GM12878 (cell line): ENCODE measurements around the gene CCDC149. TPM values are rescaled to one million over a fixed set of nuclear protein-coding genes. Genes with fewer than 3 reads are reported as not detected.

ENCODE experiments used
- ATAC-seq: fragments of 200-7000 bp; cut with Tn5 transposase; 3 replicates; pipeline ENCODE4 v1.9.1; 2020; ENCODE audit warnings: mild to moderate bottlenecking, moderate library complexity
- BruUV-seq: library from RNA; stranded (reverse); fragments of 400-500 nt; replicated peaks from 2 replicates; lab custom pipeline; 2021; lab: Mats Ljungman, UMichigan
- CTCF ChIA-PET: fragments of 300-600 bp; sonication (Branson Sonifier 250); formaldehyde crosslinking; extraction: SDS; loops from one replicate; lab custom pipeline; 2021; ENCODE audit warnings: inconsistent platforms; lab: Yijun Ruan, JAX
- POLR2A ChIA-PET: fragments of 350-600 bp; formaldehyde crosslinking; extraction: SDS; loops from one replicate; lab custom pipeline; 2021; ENCODE audit warnings: inconsistent platforms; lab: Charles Lee
- RAD21 ChIA-PET: fragments of 300-600 bp; sonication (Branson Sonifier 250); formaldehyde crosslinking; loops from one replicate; lab custom pipeline; 2023; ENCODE audit warnings: antibody characterized with exemption; ENCODE audit not compliant: unreplicated experiment; lab: Charles Lee
- SMC1A ChIA-PET: fragments of 300-600 bp; sonication (Branson Sonifier 250); formaldehyde crosslinking; loops from one replicate; lab custom pipeline; 2023; ENCODE audit not compliant: unreplicated experiment, uncharacterized antibody; lab: Charles Lee
- DNase-seq: peaks from one replicate; pipeline ENCODE4 v3.0.0-alpha.2; 2011; ENCODE audit warnings: low read depth, low spot score
- FAIRE-seq: peaks from 3 replicates; lab custom pipeline; 2011; peaks lifted over from hg19 to GRCh38; lab: Jason Lieb, UNC
- H2AFZ ChIP-seq: 2 replicates; pipeline ENCODE4 v1.6.0; 2011; ENCODE audit warnings: low read depth, low read length, control low read depth; ENCODE audit not compliant: control insufficient read depth
- H3K27ac ChIP-seq: 2 replicates; pipeline ENCODE4 v1.5.1; 2011; ENCODE audit warnings: control low read depth; ENCODE audit not compliant: control insufficient read depth, insufficient read depth
- H3K27me3 ChIP-seq, 2 experiments: replicated peaks in 1 of 2; 2 replicates each; pipeline versions ENCODE4 v1.6.0 to v1.6.1; 2011; ENCODE audit warnings: low read length in 1 of 2; ENCODE audit not compliant: control insufficient read depth in 2 of 2, insufficient read depth in 2 of 2
- H3K36me3 ChIP-seq, 2 experiments: 2 replicates each; pipeline ENCODE4 v1.5.1; 2011; ENCODE audit warnings: low read length in 1 of 2; ENCODE audit not compliant: control insufficient read depth in 2 of 2, insufficient read depth in 2 of 2
- H3K4me1 ChIP-seq: 2 replicates; pipeline ENCODE4 v1.6.1; 2011; ENCODE audit warnings: mild to moderate bottlenecking, low read length, moderate library complexity, mixed read lengths; ENCODE audit not compliant: control insufficient read depth, insufficient read depth
- H3K4me2 ChIP-seq: 2 replicates; pipeline ENCODE4 v1.6.0; 2011; ENCODE audit warnings: control low read depth; ENCODE audit not compliant: control insufficient read depth, insufficient read depth
- H3K4me3 ChIP-seq: fragments of 200-600 bp; sonication (generic); 2 replicates; pipeline ENCODE4 v1.5.1; 2016
- H3K79me2 ChIP-seq: 2 replicates; pipeline ENCODE4 v1.6.0; 2011; ENCODE audit warnings: low read length; ENCODE audit not compliant: control insufficient read depth, insufficient read depth
- H3K9ac ChIP-seq: 2 replicates; pipeline ENCODE4 v1.8.0; 2011; ENCODE audit warnings: low read length, control low read depth, mixed read lengths; ENCODE audit not compliant: control insufficient read depth, insufficient read depth
- H3K9me3 ChIP-seq: replicated peaks from 3 replicates; pipeline ENCODE4 v1.5.1; 2011; ENCODE audit warnings: mild to moderate bottlenecking, low read length; ENCODE audit not compliant: control insufficient read depth, insufficient read depth
- H4K20me1 ChIP-seq: 2 replicates; pipeline ENCODE4 v1.6.0; 2011; ENCODE audit not compliant: control insufficient read depth, insufficient read depth
- BACH1 ChIP-seq: fragments of 450-650 bp; IDR thresholded peaks from 2 replicates; pipeline ENCODE4 v1.6.1; 2017; ENCODE audit warnings: mild to moderate bottlenecking, borderline replicate concordance
- CBX3 ChIP-seq: fragments of 200-600 bp; sonication (generic); IDR thresholded peaks from 2 replicates; pipeline ENCODE4 v1.6.1; 2016; ENCODE audit warnings: low read depth, borderline replicate concordance
- CHD1 ChIP-seq: IDR thresholded peaks from 2 replicates; pipeline ENCODE4 v1.6.1; 2012; ENCODE audit warnings: low read depth, low read length, improper control_type of control experiment
- DPF2 ChIP-seq: fragments of 450-650 bp; IDR thresholded peaks from 2 replicates; pipeline ENCODE4 v1.6.1; 2017; ENCODE audit warnings: mild to moderate bottlenecking
- IRF3 ChIP-seq: fragments of 450-650 bp; IDR thresholded peaks from 2 replicates; pipeline ENCODE4 v1.6.1; 2014; ENCODE audit warnings: mild to moderate bottlenecking
- KDM1A ChIP-seq: fragments of 200-600 bp; sonication (generic); IDR thresholded peaks from 2 replicates; pipeline ENCODE4 v1.6.1; 2016; ENCODE audit warnings: borderline replicate concordance
- MYC ChIP-seq: IDR thresholded peaks from 2 replicates; pipeline ENCODE4 v1.6.1; 2011; ENCODE audit warnings: mild to moderate bottlenecking, low read length, moderate library complexity, inconsistent platforms; ENCODE audit not compliant: insufficient read depth, insufficient replicate concordance, insufficient read length, severe bottlenecking
- NFXL1 ChIP-seq: fragments of 450-650 bp; IDR thresholded peaks from 2 replicates; pipeline ENCODE4 v1.6.1; 2017; ENCODE audit warnings: antibody characterized with exemption, mild to moderate bottlenecking, borderline replicate concordance
- NFYA ChIP-seq: IDR thresholded peaks from 2 replicates; pipeline ENCODE4 v1.6.1; 2011; ENCODE audit warnings: low read depth, mild to moderate bottlenecking, low read length, improper control_type of control experiment, borderline replicate concordance
- NKRF ChIP-seq: fragments of 450-650 bp; conservative IDR thresholded peaks from 2 replicates; pipeline ENCODE4 v1.6.1; 2017; ENCODE audit warnings: mild to moderate bottlenecking, moderate library complexity
- POU2F2 ChIP-seq: IDR thresholded peaks from 3 replicates; pipeline ENCODE4 v1.6.1; 2011; ENCODE audit warnings: low read depth, mild to moderate bottlenecking, low read length, borderline replicate concordance
- RAD21 ChIP-seq: IDR thresholded peaks from 2 replicates; pipeline ENCODE4 v1.6.1; 2011; ENCODE audit warnings: mild to moderate bottlenecking, low read depth, low read length, moderate library complexity; ENCODE audit not compliant: insufficient read depth
- SMAD1 ChIP-seq: fragments of 450-650 bp; IDR thresholded peaks from 2 replicates; pipeline ENCODE4 v1.6.1; 2018; ENCODE audit warnings: mild to moderate bottlenecking, low read depth; ENCODE audit not compliant: partially characterized antibody
- STAT1 ChIP-seq: fragments of 450-650 bp; conservative IDR thresholded peaks from 2 replicates; pipeline ENCODE4 v1.6.1; 2014; ENCODE audit warnings: antibody characterized with exemption, mild to moderate bottlenecking
- SUPT20H ChIP-seq: IDR thresholded peaks from 2 replicates; pipeline ENCODE4 v1.6.1; 2011; ENCODE audit warnings: low read depth, mild to moderate bottlenecking, low read length, moderate library complexity, borderline replicate concordance; ENCODE audit not compliant: control insufficient read depth
- SUZ12 ChIP-seq: fragments of 200-600 bp; sonication (generic); IDR thresholded peaks from one replicate; pipeline ENCODE4 v1.6.1; 2018; ENCODE audit warnings: antibody characterized with exemption, mild to moderate bottlenecking; ENCODE audit not compliant: unreplicated experiment
- ZNF592 ChIP-seq: fragments of 450-650 bp; IDR thresholded peaks from 2 replicates; pipeline ENCODE4 v1.6.1; 2017; ENCODE audit warnings: mild to moderate bottlenecking, moderate library complexity
- ZSCAN29 ChIP-seq: fragments of 450-650 bp; IDR thresholded peaks from 2 replicates; pipeline ENCODE4 v1.6.1; 2017; ENCODE audit warnings: mild to moderate bottlenecking, moderate library complexity
- WGBS: methylation state at CpG from one replicate; pipeline ENCODE4 v1.1.6; 2016; ENCODE audit warnings: low lambda C conversion rate; ENCODE audit not compliant: insufficient replicate concordance, insufficient coverage; ENCODE audit errors: missing lambda C conversion rate; 5-methylcytosine and 5-hydroxymethylcytosine counted together
- in situ Hi-C: fragments of 300-500 bp; cut with MboI; formaldehyde crosslinking; loops from 9 replicates; pipeline ENCODE4 v1.14.3; 2018; ENCODE audit warnings: mixed read lengths
- intact Hi-C: fragments of 100-400 bp; cut with micrococcal nuclease; formaldehyde crosslinking; loops from one replicate; pipeline ENCODE4 v1.14.2; 2022; ENCODE audit not compliant: unreplicated experiment
- polyA plus RNA-seq, 11 experiments: library from polyadenylated mRNA; depleted of rRNA in 4 of 11; unstranded in 6 of 11; stranded (reverse) in 5 of 11; fragments of >200 nt; fragmentation: Nextera tagmentation in 4 of 11; fragmentation: Illumina TruSeq in 1 of 11; extraction: Ambion mirVana in 4 of 11; extraction: Trizol in 1 of 11; gene quantifications; 1 replicate in 1 of 11; 2 replicates in 10 of 11; pipeline versions ENCODE4 v1.2.1 to v1.2.3, GENCODE V29; 2011 to 2016; ENCODE audit warnings: inconsistent platforms in 2 of 11, missing spikeins in 2 of 11, low read depth in 1 of 11
- total RNA-seq, 4 experiments: library from RNA; depleted of rRNA in 3 of 4; stranded (reverse); fragments of >200 nt in 3 of 4; fragmentation: Illumina TruSeq in 1 of 4; extraction: Trizol in 1 of 4; gene quantifications; 2 replicates each; pipeline versions ENCODE4 v1.2.1 to v1.2.3, GENCODE V29; 2013 to 2021

Gene CCDC149
- total and polyA plus RNA-seq, 10 of the 15 experiments (the other 5 are each of a cell fraction or from before 2014, with no cell fraction given): 0.03 to 0.04 (median 0.04) TPM; not detected in 7

GRCh38 chr4:24894243-24894642 lies 18.6 kb downstream of the CCDC149 start (continued):
- TF ChIP-seq SUZ12: no peak
- no peak for TF ChIP-seq STAT1
- TF ChIP-seq RAD21: no peak

GRCh38 chr4:24892778-24893177 lies 20.1 kb downstream of the CCDC149 start:
- in situ Hi-C loops: no loop called here
- DNase-seq (no peak), FAIRE-seq (no peak), ATAC-seq (no peak)
- Histone ChIP-seq H3K79me2 (no peaks in the 10 kb centered on the region), H3K4me1 (no peaks in the 10 kb centered on the region), H3K4me2 (no peak overlapping the region), H2AFZ (no peak overlapping the region), H3K4me3 (no peak overlapping the region), H4K20me1 (no peaks in the 10 kb centered on the region), H3K27ac (no peak overlapping the region), H3K9ac (no peak overlapping the region), H3K36me3 (no peaks in the 10 kb centered on the region), H3K9me3 (no peaks in the 10 kb centered on the region), H3K27me3 (no peaks in the 10 kb centered on the region; a peak in 1 of 4 replicates)
- 0% methylated on average over 2 of the region's 2 CpGs for WGBS
- TF ChIP-seq CHD1: no peak
- no peak for TF ChIP-seq BACH1
- TF ChIP-seq SUPT20H: no peak
- TF ChIP-seq POU2F2: no peak
- TF ChIP-seq KDM1A: no peak
- no peak for TF ChIP-seq CBX3
- no peak for TF ChIP-seq SMAD1
- no peak for TF ChIP-seq ZNF592
- TF ChIP-seq NKRF: no peak
- no peak for TF ChIP-seq MYC
- no peak for TF ChIP-seq IRF3
- TF ChIP-seq NFXL1: no peak
- TF ChIP-seq ZSCAN29: no peak
- no peak for TF ChIP-seq DPF2
- no peak for TF ChIP-seq NFYA
- intact Hi-C loops: no loop called here
- SMC1A ChIA-PET: no interaction called here
- BruUV-seq: no TSS peak
- POLR2A ChIA-PET: no interaction called here
- CTCF ChIA-PET: no interaction called here
- RAD21 ChIA-PET: no interaction called here
